IPS DF 4.7 (cell line): ENCODE data around the gene ATAD1.
A peak's percentile ranks its signal among the peaks of the same experiment; 100 is the strongest.
"Not testable (repeated sequence)": the region's sequence is repeated elsewhere in the genome, so short reads cannot be mapped to it uniquely, and the experiment has no call there.

Source experiments
- DNase-seq: peaks from one replicate; pipeline ENCODE4 v3.0.0-alpha.2; 2013; ENCODE audit warnings: low spot score; ENCODE audit errors: extremely low read depth

ATAD1 gene, protein sequence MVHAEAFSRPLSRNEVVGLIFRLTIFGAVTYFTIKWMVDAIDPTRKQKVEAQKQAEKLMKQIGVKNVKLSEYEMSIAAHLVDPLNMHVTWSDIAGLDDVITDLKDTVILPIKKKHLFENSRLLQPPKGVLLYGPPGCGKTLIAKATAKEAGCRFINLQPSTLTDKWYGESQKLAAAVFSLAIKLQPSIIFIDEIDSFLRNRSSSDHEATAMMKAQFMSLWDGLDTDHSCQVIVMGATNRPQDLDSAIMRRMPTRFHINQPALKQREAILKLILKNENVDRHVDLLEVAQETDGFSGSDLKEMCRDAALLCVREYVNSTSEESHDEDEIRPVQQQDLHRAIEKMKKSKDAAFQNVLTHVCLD

DNA sequence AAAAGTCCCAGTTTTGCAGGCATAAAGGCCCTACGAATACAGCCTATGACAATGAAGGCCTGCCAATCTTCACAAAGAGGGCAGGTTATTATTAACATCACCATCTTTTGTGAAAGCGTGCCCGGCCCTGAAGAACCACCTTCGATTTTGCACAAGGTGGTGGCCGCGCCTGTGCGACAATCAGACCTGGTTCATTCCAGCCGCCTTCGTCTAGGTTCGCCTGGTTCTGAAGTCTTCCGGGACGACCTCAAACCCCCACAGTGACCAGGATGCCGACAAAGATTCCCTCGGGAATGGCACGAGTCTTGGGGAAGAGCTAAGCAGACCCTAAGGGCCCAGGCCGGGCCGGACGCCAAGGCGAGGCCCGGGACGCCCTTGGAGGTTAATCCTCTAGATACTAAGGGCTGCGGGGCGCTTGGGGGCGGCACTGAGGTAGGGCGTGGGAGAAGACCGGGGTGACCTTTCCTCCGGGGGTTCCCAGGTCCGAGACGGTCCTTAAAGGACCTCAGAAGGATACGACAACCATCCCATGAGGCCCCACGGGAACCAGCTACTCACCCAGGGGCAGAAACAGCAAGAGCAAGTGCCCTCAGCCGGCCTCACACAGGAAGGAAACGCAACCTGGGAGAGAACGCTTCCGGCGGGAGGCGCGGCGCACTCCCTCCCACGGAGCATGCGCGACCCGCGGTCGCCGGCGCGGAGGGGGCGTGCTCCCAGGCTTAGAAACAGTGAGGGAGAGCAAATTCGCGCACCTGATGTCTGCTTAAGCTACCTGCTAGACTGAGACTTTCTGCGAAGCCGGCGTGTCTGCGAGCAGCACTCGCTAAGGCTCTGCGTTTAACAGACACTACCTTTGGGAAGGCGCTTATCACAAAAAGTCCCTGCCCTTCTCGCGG is at the start of gene ATAD1:
Gene ATAD1, minus strand, starts transcription at position 618 of the 896 bp plus-strand sequence. CDS start 3,627 bp downstream, outside the sequence.
- peak; percentile 49 for DNase-seq

DNA sequence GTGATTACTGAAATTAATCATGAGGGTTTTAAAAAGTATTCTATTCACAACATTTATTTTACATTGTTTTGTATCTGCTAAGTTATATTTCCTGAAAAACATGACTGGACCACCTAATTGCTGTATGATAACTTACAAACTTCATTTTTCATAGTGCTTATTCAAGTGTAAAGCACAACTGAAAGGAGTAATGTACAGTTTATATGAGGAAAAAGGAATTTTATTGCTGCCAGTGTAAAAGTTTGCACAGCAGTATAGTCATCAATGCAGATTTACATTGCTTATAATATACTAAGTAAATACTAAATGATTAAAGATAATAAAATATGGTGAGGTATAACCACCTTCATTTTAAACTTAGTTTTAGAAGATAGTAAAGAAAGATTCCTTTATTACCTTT is 49.4 kb upstream of the ATAD1 start:
- no peak for DNase-seq

DNA sequence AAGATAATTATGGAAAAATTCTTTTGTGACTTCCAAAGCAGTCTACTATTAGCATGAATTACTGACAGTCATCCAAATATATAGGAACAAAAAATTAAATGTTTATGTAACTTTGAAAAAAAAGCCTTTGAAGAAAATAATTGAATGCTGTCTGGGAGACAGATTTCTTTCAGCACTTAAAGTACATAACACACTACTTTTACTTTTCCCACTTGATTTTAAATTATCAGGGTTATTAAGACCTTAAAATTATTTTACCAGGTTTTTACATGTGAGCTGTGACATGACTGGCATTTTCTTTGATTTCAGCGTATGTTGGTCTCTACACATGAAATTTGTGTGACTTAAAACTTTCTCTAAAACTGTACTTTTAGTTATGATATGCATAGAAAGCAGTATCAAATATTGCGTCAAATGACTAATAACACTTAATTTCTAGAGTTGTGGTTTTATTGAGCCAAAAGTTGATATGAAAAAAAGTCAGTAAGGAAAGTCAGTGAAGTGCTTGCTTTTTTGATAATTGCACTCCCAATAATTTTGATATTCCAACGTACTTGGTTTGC is 48.5 kb upstream of the ATAD1 start:
- no peak for DNase-seq

DNA sequence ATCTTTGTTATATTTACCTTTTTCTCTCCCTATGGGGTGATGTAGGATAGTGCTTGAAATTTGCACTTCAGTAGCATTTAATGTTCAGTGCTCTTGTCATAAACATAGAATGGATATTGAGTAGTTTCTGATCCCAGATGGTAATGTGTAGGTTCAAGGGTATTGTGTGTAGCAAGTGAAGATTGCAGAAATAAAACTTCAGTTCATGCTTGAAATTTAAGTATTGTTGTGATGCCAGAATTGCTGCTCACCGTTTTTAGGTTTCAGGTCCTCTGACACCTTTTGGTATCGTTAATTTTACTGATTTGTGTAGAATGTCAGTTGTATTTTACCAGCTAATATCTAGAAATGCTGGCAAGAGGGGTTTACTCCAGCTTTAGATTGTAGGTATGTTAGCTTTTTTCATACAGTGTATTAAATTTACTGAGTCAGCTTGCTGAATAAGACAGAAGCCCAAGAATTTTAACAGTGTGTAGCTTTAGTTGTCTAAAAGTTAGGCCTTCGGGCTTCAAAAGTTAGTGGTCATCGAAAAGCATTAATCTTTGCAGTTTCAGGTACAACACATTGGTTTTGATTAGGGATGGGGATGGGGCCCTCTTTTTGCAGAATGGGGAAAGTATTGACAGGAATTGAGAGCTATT is 47.3 kb upstream of the ATAD1 start:
- DNase-seq = no peak

DNA sequence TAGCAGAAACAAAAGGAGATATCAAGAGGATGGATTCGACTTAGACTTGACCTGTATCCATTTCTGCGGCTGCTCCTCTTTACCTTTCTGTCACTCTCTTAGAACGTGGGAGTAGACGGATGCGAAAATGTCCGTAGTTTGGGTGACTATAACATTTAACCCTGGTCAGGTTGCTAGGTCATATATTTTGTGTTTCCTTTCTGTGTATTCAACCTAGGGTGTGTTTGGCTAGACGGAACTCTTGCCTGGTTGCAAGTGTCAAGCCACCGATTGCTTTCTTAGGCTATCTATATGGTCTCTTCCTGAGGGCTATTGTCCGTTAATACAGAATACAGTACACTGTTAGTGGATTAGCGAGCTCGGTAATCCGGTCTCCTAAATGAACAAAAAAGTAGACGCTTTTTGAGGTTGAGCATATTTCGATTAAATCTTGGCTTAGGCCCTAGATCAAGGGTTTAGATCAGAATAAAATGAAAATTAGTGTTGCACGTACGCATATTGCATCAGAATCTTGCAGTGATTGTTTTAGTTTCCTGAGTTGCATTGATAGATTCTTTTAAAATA is 46.6 kb upstream of the ATAD1 start:
- no peak for DNase-seq

DNA sequence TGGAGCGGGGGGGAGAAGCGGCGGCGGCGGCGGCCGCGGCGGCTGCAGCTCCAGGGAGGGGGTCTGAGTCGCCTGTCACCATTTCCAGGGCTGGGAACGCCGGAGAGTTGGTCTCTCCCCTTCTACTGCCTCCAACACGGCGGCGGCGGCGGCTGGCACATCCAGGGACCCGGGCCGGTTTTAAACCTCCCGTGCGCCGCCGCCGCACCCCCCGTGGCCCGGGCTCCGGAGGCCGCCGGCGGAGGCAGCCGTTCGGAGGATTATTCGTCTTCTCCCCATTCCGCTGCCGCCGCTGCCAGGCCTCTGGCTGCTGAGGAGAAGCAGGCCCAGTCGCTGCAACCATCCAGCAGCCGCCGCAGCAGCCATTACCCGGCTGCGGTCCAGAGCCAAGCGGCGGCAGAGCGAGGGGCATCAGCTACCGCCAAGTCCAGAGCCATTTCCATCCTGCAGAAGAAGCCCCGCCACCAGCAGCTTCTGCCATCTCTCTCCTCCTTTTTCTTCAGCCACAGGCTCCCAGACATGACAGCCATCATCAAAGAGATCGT is 46.0 kb upstream of the ATAD1 start:
- DNase-seq = not testable (repeated sequence)

DNA sequence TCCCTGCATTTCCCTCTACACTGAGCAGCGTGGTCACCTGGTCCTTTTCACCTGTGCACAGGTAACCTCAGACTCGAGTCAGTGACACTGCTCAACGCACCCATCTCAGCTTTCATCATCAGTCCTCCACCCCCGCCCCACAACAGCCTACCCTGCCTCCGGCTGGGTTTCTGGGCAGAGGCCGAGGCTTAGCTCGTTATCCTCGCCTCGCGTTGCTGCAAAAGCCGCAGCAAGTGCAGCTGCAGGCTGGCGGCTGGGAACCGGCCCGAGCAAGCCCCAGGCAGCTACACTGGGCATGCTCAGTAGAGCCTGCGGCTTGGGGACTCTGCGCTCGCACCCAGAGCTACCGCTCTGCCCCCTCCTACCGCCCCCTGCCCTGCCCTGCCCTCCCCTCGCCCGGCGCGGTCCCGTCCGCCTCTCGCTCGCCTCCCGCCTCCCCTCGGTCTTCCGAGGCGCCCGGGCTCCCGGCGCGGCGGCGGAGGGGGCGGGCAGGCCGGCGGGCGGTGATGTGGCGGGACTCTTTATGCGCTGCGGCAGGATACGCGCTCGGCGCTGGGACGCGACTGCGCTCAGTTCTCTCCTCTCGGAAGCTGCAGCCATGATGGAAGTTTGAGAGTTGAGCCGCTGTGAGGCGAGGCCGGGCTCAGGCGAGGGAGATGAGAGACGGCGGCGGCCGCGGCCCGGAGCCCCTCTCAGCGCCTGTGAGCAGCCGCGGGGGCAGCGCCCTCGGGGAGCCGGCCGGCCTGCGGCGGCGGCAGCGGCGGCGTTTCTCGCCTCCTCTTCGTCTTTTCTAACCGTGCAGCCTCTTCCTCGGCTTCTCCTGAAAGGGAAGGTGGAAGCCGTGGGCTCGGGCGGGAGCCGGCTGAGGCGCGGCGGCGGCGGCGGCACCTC is 45.3 kb upstream of the ATAD1 start, which contains the start of the genes KLLN and PTEN:
Gene KLLN, minus strand, starts transcription at position 481 of the 891 bp plus-strand sequence. CDS start 1,046 bp downstream, outside the sequence.
Gene PTEN, plus strand, starts transcription at position 573 of the 891 bp plus-strand sequence. CDS start 845 bp downstream, outside the sequence.
- DNase-seq = no peak

DNA sequence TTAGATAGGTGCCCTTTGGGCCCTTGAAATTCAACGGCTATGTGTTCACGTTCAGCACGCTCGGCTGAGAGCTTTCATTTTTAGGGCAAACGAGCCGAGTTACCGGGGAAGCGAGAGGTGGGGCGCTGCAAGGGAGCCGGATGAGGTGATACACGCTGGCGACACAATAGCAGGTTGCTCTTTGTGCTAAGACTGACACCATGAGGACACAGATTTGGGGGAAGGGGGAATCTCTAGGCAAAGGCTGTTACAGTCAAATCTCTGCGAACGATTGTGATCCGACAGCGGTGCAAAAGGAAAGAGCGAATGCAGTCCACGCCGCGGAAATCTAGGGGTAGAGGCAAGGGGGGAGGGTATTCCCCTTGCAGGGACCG is 44.6 kb upstream of the ATAD1 start:
- DNase-seq = no peak

DNA sequence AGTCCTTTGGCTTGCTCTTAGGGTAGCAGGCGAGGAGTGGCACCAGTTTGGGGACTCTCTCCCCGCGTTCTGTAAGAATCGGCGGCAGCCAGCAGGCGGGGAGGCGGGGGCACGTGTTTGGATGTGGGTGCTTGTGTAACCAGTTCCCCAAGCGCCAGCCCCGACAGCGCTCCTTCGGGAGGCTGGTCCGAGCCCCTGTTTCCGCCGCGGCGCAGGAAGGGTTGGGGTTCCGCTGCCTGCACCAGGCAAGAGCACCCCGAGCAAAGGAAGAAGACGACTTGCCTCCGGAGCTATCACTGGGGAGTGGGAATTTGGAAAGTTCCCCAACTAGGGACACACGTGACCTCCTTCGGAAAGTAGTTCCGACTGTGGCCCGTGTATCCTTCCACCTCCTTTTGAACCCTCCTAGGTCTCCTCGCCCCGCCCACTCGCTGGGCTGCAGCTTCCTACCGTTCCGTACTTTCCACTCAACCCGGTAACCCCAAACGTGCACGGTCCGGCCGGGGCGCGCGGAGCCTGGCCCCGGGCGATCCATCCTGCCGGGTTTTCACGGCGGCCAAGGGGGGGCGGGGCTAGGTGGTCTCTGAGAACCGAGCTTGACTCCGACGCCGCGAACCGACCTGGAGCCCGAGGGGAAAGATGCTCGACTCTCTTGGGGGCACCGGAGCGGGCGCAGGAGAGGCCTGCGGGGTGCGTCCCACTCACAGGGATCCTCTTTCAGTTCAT is 44.1 kb upstream of the ATAD1 start:
- peak; percentile 98 for DNase-seq

DNA sequence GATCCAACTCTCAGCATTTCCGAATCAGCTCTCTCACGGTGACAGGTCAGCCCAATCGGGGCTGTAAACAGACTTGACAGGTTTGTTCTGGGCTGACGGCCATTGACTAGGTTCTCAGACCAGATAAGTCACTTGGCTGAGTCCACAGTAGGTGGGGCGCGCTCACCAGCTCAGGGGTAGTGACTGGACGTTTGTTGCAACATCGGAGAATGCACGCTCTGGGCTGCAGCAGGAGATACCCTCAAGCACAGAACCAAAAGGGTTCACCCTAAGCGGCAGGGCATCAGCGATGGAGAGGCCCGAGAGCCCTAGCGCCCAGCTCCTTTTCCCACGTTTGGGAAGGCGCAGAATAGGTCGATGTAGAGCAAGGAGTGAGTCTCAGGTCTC is 43.5 kb upstream of the ATAD1 start:
- no peak for DNase-seq

DNA sequence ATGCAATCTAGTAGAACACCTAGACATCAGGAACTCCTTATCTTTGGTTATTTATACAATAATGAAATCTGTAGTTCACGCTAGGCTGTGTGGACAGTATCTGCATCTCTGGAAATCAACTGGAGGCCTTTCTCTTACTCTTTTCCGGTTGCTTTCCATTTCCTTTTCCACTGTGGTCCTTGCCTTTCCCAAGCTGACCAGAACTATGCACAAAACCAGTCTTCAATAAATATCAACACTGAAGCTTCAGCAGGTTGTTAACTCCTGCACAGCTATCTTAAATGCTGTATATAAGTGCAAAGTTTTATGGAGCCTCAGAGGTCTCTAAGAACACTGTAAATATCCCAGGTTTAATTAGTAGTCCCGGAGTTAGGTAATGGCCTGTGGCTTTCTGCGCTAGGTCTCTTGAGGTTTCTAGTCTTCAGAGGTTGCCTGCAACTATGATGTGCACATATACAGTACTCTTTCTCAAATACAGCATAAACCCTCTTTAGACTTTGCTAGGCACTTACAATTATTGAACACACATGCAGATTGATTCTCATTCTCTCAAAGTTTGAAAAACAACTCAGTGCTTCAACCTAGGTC is 42.9 kb upstream of the ATAD1 start:
- no peak for DNase-seq

DNA sequence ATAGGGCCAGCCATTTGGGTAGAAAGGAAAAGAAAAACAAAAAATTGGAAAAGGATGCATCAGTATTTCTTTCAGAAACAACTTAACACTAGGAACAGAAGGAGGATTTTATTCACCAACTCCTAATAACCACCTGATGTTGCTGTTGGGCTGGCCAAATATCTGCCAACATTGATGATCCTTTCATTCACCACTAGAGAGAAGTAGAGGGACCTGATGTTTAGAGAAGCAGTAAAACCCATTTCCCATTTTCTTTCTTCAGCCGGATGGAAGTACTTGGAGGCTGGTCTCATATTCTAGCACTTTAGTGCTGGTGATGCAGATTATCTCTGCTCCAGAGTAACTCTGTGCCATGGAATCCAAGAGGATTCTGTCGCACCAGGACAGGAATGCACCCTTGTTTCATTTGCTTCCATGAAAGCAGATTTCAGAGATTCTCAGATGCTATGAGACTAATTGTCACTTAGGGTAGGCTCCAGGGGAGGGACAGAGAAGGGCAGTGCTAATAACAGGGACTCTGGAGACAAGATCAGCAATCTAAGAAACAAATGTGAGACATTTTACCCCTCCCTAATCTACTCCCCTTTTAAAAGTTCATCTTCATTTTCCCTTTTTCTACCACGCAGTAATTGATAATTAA is 42.2 kb upstream of the ATAD1 start:
- DNase-seq = no peak

DNA sequence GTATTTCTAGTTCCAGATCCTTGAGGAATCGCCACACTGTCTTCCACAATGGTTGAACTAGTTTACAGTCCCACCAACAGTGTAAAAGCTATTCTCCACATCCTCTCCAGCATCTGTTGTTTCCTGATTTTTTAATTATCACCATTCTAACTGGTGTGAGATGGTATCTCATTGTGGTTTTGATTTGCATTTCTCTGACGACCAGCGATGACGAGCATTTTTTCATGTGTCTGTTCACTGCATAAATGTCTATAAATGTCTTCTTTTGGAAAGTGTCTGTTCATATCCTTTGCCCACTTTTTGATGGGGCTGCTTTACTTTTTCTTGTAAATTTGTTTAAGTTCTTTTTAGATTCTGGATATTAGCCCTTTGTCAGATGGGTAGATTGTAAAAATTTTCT is 37.6 kb upstream of the ATAD1 start:
- DNase-seq = not testable (repeated sequence)

DNA sequence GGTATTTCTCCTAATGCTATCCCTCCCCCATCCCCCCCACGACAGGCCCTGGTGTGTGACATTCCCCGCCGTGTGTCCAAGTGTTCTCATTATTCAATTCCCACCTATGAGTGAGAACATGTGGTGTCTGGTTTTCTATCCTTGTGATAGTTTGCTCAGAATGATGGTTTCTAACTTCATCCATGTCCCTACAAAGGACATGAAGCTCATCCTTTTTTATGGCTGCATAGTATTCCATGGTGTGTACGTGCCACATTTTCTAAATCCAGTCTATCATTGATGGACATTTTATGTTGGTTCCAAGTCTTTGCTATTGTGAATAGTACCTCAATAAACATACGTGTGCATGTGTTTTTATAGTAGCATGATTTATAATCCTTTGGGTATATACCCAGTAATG is 37.2 kb upstream of the ATAD1 start:
- not testable (repeated sequence) for DNase-seq

DNA sequence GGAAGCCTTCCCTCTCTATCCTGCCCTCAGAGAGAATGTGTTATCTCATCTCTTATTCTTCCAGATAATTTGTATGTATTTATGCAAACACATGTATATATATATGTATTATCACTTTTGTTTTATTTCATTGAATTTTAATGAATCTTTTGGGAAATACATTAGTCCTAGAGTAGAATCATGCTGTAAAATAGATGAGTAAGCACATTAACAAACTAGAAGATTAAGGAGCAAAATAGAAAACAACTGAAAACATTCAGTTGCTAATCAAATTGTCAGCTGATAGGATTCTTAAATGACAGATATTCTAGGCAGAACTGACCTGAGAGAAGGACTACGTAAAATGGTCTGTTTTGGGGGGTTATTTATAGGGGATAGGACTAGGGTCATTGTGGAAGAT is 34.1 kb upstream of the ATAD1 start:
- DNase-seq = no peak

DNA sequence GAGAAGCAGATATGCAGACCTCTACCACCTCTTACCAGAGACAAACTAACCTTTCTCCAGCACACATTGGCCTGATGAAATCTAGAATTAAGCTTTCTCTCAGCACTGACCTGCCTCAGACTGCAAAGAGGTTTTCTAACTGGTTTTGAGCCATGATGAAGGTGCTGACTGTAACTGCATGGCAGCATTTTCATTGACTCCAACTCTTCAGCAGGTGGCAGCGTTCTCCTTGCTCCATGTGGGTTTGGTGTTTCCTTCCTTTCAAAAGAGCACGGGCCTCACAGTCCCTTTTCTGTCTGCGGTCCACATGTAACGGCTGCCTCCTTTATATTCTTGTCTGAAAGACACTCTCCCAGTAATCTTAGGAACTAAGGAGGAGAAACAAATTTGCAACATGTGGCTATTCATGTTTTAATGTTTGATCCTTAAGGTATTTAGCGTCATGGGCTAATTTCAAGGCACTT is 32.7 kb upstream of the ATAD1 start:
- no peak for DNase-seq

DNA sequence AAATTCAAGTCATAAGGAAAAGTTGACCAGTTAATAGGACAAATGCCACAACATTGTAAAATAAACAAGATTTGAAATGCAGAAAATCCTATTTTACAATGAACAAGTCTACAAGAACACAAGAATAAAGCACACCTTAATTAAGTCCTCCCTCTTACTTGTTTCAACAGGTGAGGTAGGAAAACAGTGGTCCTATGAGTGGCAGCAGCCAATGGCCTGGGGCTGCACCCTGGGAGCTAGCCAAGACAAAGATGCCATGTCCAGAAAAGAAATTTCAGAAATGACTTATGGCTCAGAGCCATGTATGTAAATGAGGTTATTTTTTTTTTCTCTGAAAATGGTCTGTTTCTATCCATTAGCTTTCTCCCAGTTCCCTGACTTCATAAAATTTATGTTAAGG is 31.0 kb upstream of the ATAD1 start:
- no peak for DNase-seq

DNA sequence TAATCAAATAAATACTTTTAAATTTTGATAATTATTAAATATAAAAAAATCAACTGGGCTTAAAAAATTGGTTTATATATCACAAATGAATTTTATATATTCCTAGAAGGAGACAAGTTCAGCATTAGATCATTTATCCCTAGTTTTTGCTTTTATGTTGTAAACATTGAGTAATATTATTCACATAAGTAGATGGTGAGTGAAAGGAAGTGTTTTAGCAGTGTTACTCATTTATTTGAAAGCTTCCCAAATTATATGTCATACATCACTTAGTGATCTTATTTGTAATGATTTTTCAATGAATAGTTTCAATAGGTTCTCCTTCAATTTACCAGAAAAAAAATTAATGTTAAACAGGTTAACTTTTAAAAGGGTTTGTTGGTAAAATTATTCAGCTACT is 29.5 kb upstream of the ATAD1 start:
- no peak for DNase-seq
